ENCODE measurements around the gene NEUROD2. TPM values are rescaled to one million over a fixed set of nuclear protein-coding genes. Genes with fewer than 3 reads are reported as not detected.

The NEUROD2 gene
- total RNA-seq, 1 experiment from 2014 or later = not detected

- H3K9me3 ChIP-seq = no peaks in the 10 kb centered on the region
- no peak for DNase-seq
- H3K4me3 ChIP-seq (ENCODE audit: low read depth, low read length) = no peak overlapping the region
- ChIA-PET POLR2A (no interaction called here), CTCF (no interaction called here)
- Mint-ChIP-seq H3K9me3 (ENCODE audit: unreplicated experiment) (no peaks in the 10 kb centered on the region), H3K36me3 (ENCODE audit: insufficient read depth, unreplicated experiment) (no peaks in the 10 kb centered on the region), H3K4me1 (ENCODE audit: low read depth, unreplicated experiment) (no peaks in the 10 kb centered on the region), H3K27me3 (ENCODE audit: insufficient read depth, unreplicated experiment) (peaks cover 27% of the 10 kb centered on the region), H3K4me3 (ENCODE audit: unreplicated experiment) (no peak overlapping the region), H3K27ac (ENCODE audit: unreplicated experiment) (no peak overlapping the region)
- peaks cover 14% of the 10 kb centered on the region; the same call in 1 of the 2 replicates for H3K4me1 ChIP-seq
- peaks cover 3% of the 10 kb centered on the region; the same call in 1 of the 2 replicates for H3K27me3 ChIP-seq (replicated peaks; ENCODE audit: control insufficient read depth, insufficient read depth, low read length)
- no peak for TF ChIP-seq CTCF (IDR thresholded peaks at IDR 0.05; ENCODE audit: insufficient read depth in 1 of 2, low read depth in 1 of 2, low read length in 1 of 2, severe bottlenecking in 1 of 2, unreplicated experiment in 1 of 2)
- H3K36me3 ChIP-seq (ENCODE audit: control insufficient read depth, insufficient read depth, low read length) = no peaks in the 10 kb centered on the region
- intact Hi-C loops (cut with micrococcal nuclease; ENCODE audit: unreplicated experiment) = no loop called here
- BruUV-seq (replicated peaks) = no TSS peak
Observed at GRCh38 chr17:39608142-39608981, 642 bp upstream of the NEUROD2 start.

- peaks cover 35% of the 10 kb centered on the region for H3K27me3 Mint-ChIP-seq (ENCODE audit: insufficient read depth, unreplicated experiment)
- no TSS peak for BruUV-seq (replicated peaks)
- ChIA-PET CTCF (interaction anchor here (4.0 kb wide), 1 partner anchor 15 kb away, joined by 14 read pairs; no protein-coding TSS in a partner anchor), POLR2A (no interaction called here)
- H3K4me3 ChIP-seq (ENCODE audit: low read depth, low read length) = no peak overlapping the region
- no peak for DNase-seq
- no peak for TF ChIP-seq CTCF (IDR thresholded peaks at IDR 0.05; ENCODE audit: insufficient read depth in 1 of 2, low read depth in 1 of 2, low read length in 1 of 2, severe bottlenecking in 1 of 2, unreplicated experiment in 1 of 2)
- no peaks in the 10 kb centered on the region for H3K9me3 ChIP-seq
- H3K36me3 Mint-ChIP-seq (ENCODE audit: insufficient read depth, unreplicated experiment) = no peaks in the 10 kb centered on the region
- H3K4me3 Mint-ChIP-seq (ENCODE audit: unreplicated experiment) = peak overlapping the region; percentile 33
- peaks cover 3% of the 10 kb centered on the region; the same call in 1 of the 2 replicates for H3K27me3 ChIP-seq (replicated peaks; ENCODE audit: control insufficient read depth, insufficient read depth, low read length)
- H3K4me1 ChIP-seq = peaks cover 14% of the 10 kb centered on the region; the same call in 1 of the 2 replicates
- intact Hi-C loops (cut with micrococcal nuclease; ENCODE audit: unreplicated experiment) = no loop called here
- no peaks in the 10 kb centered on the region for H3K9me3 Mint-ChIP-seq (ENCODE audit: unreplicated experiment)
- H3K27ac Mint-ChIP-seq (ENCODE audit: unreplicated experiment) = no peak overlapping the region
- H3K36me3 ChIP-seq (ENCODE audit: control insufficient read depth, insufficient read depth, low read length) = no peaks in the 10 kb centered on the region
- H3K4me1 Mint-ChIP-seq (ENCODE audit: low read depth, unreplicated experiment) = no peaks in the 10 kb centered on the region
Observed at GRCh38 chr17:39607057-39607850, 466 bp downstream of the NEUROD2 start.

GRCh38 chr17:39606434-39607056 lies 1.2 kb downstream of the NEUROD2 start:
- H3K27ac Mint-ChIP-seq (ENCODE audit: unreplicated experiment) = no peak overlapping the region
- no peak for DNase-seq
- Histone ChIP-seq H3K4me3 (ENCODE audit: low read depth, low read length) (no peak overlapping the region), H3K9me3 (no peaks in the 10 kb centered on the region), H3K27me3 (replicated peaks; ENCODE audit: control insufficient read depth, insufficient read depth, low read length) (peaks cover 5% of the 10 kb centered on the region), H3K36me3 (ENCODE audit: control insufficient read depth, insufficient read depth, low read length) (no peaks in the 10 kb centered on the region), H3K4me1 (peaks cover 14% of the 10 kb centered on the region; the same call in 1 of the 2 replicates)
- no TSS peak for BruUV-seq (replicated peaks)
- ChIA-PET CTCF (interaction anchor here (4.0 kb wide), 1 partner anchor 15 kb away, joined by 14 read pairs; no protein-coding TSS in a partner anchor), POLR2A (no interaction called here)
- H3K36me3 Mint-ChIP-seq (ENCODE audit: insufficient read depth, unreplicated experiment) = no peaks in the 10 kb centered on the region
- intact Hi-C loops (cut with micrococcal nuclease; ENCODE audit: unreplicated experiment) = no loop called here
- no peaks in the 10 kb centered on the region for H3K4me1 Mint-ChIP-seq (ENCODE audit: low read depth, unreplicated experiment)
- peaks cover 40% of the 10 kb centered on the region for H3K27me3 Mint-ChIP-seq (ENCODE audit: insufficient read depth, unreplicated experiment)
- TF ChIP-seq CTCF (IDR thresholded peaks at IDR 0.05; ENCODE audit: insufficient read depth in 1 of 2, low read depth in 1 of 2, low read length in 1 of 2, severe bottlenecking in 1 of 2, unreplicated experiment in 1 of 2) = no peak
- no peaks in the 10 kb centered on the region for H3K9me3 Mint-ChIP-seq (ENCODE audit: unreplicated experiment)
- H3K4me3 Mint-ChIP-seq (ENCODE audit: unreplicated experiment) = peak overlapping the region; percentile 33
